ENCODE results near the gene FRMD4A. TPM values are rescaled to one million over a fixed set of nuclear protein-coding genes. Genes with fewer than 3 reads are reported as not detected.
"Not testable (repeated sequence)": the region's sequence is repeated elsewhere in the genome, so short reads cannot be mapped to it uniquely, and the experiment has no call there.

Gene FRMD4A
- total and polyA plus RNA-seq, 7 donors: 3.0 to 27.8 (median 14.4) TPM

GRCh38 chr10:14225379-14225778 lies 105.3 kb downstream of the FRMD4A start:
- no peak overlapping the region for H3K4me3 ChIP-seq
- DNase-seq: no peak
- no peak overlapping the region for H3K27ac ChIP-seq
- intact Hi-C loops (cut with DNase I): no loop called here
- no peaks in the 10 kb centered on the region for H3K27me3 ChIP-seq
- TF ChIP-seq POLR2AphosphoS5 (IDR thresholded peaks at IDR 0.05): no peak
- no peak for TF ChIP-seq POLR2A (IDR thresholded peaks at IDR 0.05)
- TF ChIP-seq EP300 (IDR thresholded peaks at IDR 0.05): no peak
- TF ChIP-seq, protein P1, sequence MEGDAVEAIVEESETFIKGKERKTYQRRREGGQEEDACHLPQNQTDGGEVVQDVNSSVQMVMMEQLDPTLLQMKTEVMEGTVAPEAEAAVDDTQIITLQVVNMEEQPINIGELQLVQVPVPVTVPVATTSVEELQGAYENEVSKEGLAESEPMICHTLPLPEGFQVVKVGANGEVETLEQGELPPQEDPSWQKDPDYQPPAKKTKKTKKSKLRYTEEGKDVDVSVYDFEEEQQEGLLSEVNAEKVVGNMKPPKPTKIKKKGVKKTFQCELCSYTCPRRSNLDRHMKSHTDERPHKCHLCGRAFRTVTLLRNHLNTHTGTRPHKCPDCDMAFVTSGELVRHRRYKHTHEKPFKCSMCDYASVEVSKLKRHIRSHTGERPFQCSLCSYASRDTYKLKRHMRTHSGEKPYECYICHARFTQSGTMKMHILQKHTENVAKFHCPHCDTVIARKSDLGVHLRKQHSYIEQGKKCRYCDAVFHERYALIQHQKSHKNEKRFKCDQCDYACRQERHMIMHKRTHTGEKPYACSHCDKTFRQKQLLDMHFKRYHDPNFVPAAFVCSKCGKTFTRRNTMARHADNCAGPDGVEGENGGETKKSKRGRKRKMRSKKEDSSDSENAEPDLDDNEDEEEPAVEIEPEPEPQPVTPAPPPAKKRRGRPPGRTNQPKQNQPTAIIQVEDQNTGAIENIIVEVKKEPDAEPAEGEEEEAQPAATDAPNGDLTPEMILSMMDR (IDR thresholded peaks at IDR 0.05): no peak
- WGBS, 2 donors: 67 to 80% methylated on average over 4 of the region's 4 CpGs
- H3K9me3 ChIP-seq: no peaks in the 10 kb centered on the region
- H3K36me3 ChIP-seq: no peaks in the 10 kb centered on the region
- H3K4me1 ChIP-seq: no peaks in the 10 kb centered on the region

GRCh38 chr10:14220026-14220425 lies 110.7 kb downstream of the FRMD4A start:
- Histone ChIP-seq H3K4me1 (no peaks in the 10 kb centered on the region), H3K27ac (no peak overlapping the region), H3K9me3 (no peaks in the 10 kb centered on the region), H3K36me3 (no peaks in the 10 kb centered on the region), H3K27me3 (no peaks in the 10 kb centered on the region), H3K4me3 (no peak overlapping the region)
- WGBS, 2 donors: 75 to 80% methylated on average over 7 of the region's 7 CpGs
- no peak for TF ChIP-seq POLR2AphosphoS5 (IDR thresholded peaks at IDR 0.05)
- no peak for TF ChIP-seq POLR2A (IDR thresholded peaks at IDR 0.05)
- no peak for DNase-seq
- intact Hi-C loops (cut with DNase I): no loop called here

DNA sequence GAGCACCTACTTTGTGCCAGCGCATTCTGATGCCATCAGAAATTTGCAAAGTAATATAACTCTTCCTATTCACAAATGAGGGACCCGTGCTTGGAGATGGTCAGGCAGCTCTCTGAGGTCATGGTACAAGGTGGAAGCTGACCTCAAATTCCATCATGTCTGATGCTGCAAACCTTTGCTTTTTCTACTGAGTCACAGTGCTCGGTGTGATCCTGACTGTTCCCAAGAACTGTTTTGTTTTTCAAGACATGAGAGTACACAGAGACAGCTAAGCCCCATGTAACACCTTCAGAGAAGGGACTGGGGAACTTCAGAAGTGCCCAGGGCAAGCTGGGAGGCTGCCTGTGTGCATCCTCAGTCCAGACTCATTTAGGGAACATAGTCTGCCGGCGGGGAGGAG lies 111.3 kb downstream of the FRMD4A start:
- WGBS, 2 donors: 86 to 89% methylated on average over 5 of the region's 5 CpGs
- intact Hi-C loops (cut with DNase I): no loop called here

GRCh38 chr10:14215641-14216040 lies 115.1 kb downstream of the FRMD4A start:
- no peaks in the 10 kb centered on the region for H3K27me3 ChIP-seq
- DNase-seq: no peak
- WGBS, 2 donors: 81 to 85% methylated on average over 7 of the region's 7 CpGs
- TF ChIP-seq EP300 (IDR thresholded peaks at IDR 0.05) (no peak), POLR2A (IDR thresholded peaks at IDR 0.05) (no peak), POLR2AphosphoS5 (IDR thresholded peaks at IDR 0.05) (no peak)
- TF ChIP-seq, protein P1 (IDR thresholded peaks at IDR 0.05): no peak
- H3K4me3 ChIP-seq: no peak overlapping the region
- peaks cover 0 to 2% (median 0%) of the 10 kb centered on the region in 4 donors for H3K9me3 ChIP-seq
- H3K4me1 ChIP-seq: no peaks in the 10 kb centered on the region
- intact Hi-C loops (cut with DNase I): no loop called here
- no peaks in the 10 kb centered on the region for H3K36me3 ChIP-seq
- no peak overlapping the region for H3K27ac ChIP-seq

More for the DNA sequence above, 111.3 kb downstream of the FRMD4A start:
- H3K27me3 ChIP-seq: no peaks in the 10 kb centered on the region
- no peak overlapping the region for H3K4me3 ChIP-seq
- no peak for DNase-seq
- TF ChIP-seq POLR2AphosphoS5 (IDR thresholded peaks at IDR 0.05) (no peak), EP300 (IDR thresholded peaks at IDR 0.05) (no peak), POLR2A (IDR thresholded peaks at IDR 0.05) (no peak)
- TF ChIP-seq, protein P1 (IDR thresholded peaks at IDR 0.05): no peak
- H3K9me3 ChIP-seq: no peaks in the 10 kb centered on the region
- H3K36me3 ChIP-seq: no peaks in the 10 kb centered on the region
- no peaks in the 10 kb centered on the region for H3K4me1 ChIP-seq
- no peak overlapping the region for H3K27ac ChIP-seq

- H3K36me3 ChIP-seq; H3K4me3 ChIP-seq; DNase-seq; H3K27ac ChIP-seq; H3K4me1 ChIP-seq; H3K27me3 ChIP-seq; intact Hi-C loops (cut with DNase I); H3K9me3 ChIP-seq: not testable (repeated sequence)
- 80 to 84% methylated on average over 7 of the region's 7 CpGs for WGBS, 2 donors
Observed at GRCh38 chr10:14213703-14214102, 117.0 kb downstream of the FRMD4A start.

DNA sequence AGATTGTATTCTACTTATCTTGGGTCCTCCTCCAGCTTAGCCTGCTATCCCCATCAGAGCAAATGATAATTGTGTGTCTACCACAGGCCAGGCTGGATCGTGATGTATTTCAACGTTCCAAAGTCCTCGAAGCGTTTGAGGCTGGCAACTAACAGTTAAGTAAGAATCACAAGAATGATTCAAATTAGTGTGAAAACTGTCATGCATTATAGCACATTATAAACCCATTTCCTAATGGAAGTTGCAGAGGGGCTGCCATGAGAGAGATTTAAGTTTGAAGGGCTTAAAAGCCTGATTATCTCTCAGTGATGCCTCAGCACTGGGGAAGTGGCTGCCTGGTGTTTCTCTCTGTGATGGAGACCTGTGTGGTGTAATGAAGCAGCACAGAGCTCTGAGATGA lies 119.1 kb downstream of the FRMD4A start:
- Histone ChIP-seq H3K27me3 (no peaks in the 10 kb centered on the region), H3K4me1 (no peaks in the 10 kb centered on the region), H3K9me3 (peaks cover 0 to 2% (median 0%) of the 10 kb centered on the region in 4 donors), H3K4me3 (no peak overlapping the region), H3K36me3 (no peaks in the 10 kb centered on the region), H3K27ac (no peak overlapping the region)
- no peak for DNase-seq
- 63 to 82% methylated on average over 4 of the region's 4 CpGs for WGBS, 2 donors
- TF ChIP-seq POLR2A (IDR thresholded peaks at IDR 0.05): no peak
- TF ChIP-seq EP300 (IDR thresholded peaks at IDR 0.05): no peak
- intact Hi-C loops (cut with DNase I): no loop called here
